ENCODE results near the gene XIRP1. TPM values are rescaled to one million over a fixed set of nuclear protein-coding genes. Genes with fewer than 3 reads are reported as not detected.

XIRP1 gene
- total RNA-seq, 2 donors from 2014 or later: not detected

- H3K9ac ChIP-seq (ENCODE audit: extremely low read depth, low read length, poor library complexity, severe bottlenecking): no peak overlapping the region
Measured at GRCh38 chr3:39166932-39167532, 25.4 kb downstream of the XIRP1 start.

GRCh38 chr3:39166134-39166710 lies 26.2 kb downstream of the XIRP1 start:
- no peaks in the 10 kb centered on the region for H3K36me3 Mint-ChIP-seq (ENCODE audit: low read depth)
- Histone ChIP-seq H3K36me3 (ENCODE audit: control insufficient read depth, insufficient read depth, low read length) (no peaks in the 10 kb centered on the region), H3K9ac (ENCODE audit: extremely low read depth, low read length, poor library complexity, severe bottlenecking) (no peak overlapping the region), H3K9me3 (ENCODE audit: control insufficient read depth, low read length) (peaks cover 10% of the 10 kb centered on the region), H3K27me3 (ENCODE audit: control insufficient read depth, insufficient read depth, low read length, poor library complexity, severe bottlenecking) (no peaks in the 10 kb centered on the region), H3K4me1 (ENCODE audit: control insufficient read depth, insufficient read depth, low read length) (no peaks in the 10 kb centered on the region), H3K27ac (ENCODE audit: low read depth, low read length) (no peak overlapping the region), H3K4me3 (ENCODE audit: low read length) (no peak overlapping the region)
- DNase-seq: peak; percentile 83
- 52 to 75% methylated on average over 2 to 3 of the region's 3 CpGs for WGBS, 2 experiments (ENCODE audit: insufficient coverage in 1 of 2, insufficient read length in 1 of 2)
- no peak for TF ChIP-seq CTCF (conservative IDR thresholded peaks at IDR 0.05)
- no peak overlapping the region for H3K27ac Mint-ChIP-seq
- H3K27me3 Mint-ChIP-seq (ENCODE audit: insufficient read depth): no peaks in the 10 kb centered on the region
- H3K4me1 Mint-ChIP-seq: peaks cover 10% of the 10 kb centered on the region
- no peak overlapping the region for H3K4me3 Mint-ChIP-seq
- peaks cover 11% of the 10 kb centered on the region for H3K9me3 Mint-ChIP-seq

More at GRCh38 chr3:39166932-39167532, 25.4 kb downstream of the XIRP1 start:
- 95% methylated on average over 1 of the region's 1 CpG; no CpG with 5 or more reads in 1 of the 2 experiments for WGBS, 2 experiments (ENCODE audit: insufficient coverage in 1 of 2, insufficient read length in 1 of 2)
- Histone ChIP-seq H3K4me1 (ENCODE audit: control insufficient read depth, insufficient read depth, low read length) (no peaks in the 10 kb centered on the region), H3K27me3 (ENCODE audit: control insufficient read depth, insufficient read depth, low read length, poor library complexity, severe bottlenecking) (no peaks in the 10 kb centered on the region), H3K9me3 (ENCODE audit: control insufficient read depth, low read length) (peaks cover 10% of the 10 kb centered on the region), H3K27ac (ENCODE audit: low read depth, low read length) (no peak overlapping the region), H3K36me3 (ENCODE audit: control insufficient read depth, insufficient read depth, low read length) (no peaks in the 10 kb centered on the region), H3K4me3 (ENCODE audit: low read length) (no peak overlapping the region)
- Mint-ChIP-seq H3K27me3 (ENCODE audit: insufficient read depth) (no peaks in the 10 kb centered on the region), H3K27ac (no peak overlapping the region), H3K4me3 (no peak overlapping the region), H3K4me1 (peaks cover 10% of the 10 kb centered on the region), H3K36me3 (ENCODE audit: low read depth) (no peaks in the 10 kb centered on the region), H3K9me3 (peaks cover 11% of the 10 kb centered on the region)
- no peak for DNase-seq
- TF ChIP-seq CTCF (conservative IDR thresholded peaks at IDR 0.05): no peak

GRCh38 chr3:39165518-39165917 lies 26.9 kb downstream of the XIRP1 start:
- Mint-ChIP-seq H3K4me3 (no peak overlapping the region), H3K9me3 (peaks cover 11% of the 10 kb centered on the region), H3K27me3 (ENCODE audit: insufficient read depth) (no peaks in the 10 kb centered on the region), H3K36me3 (ENCODE audit: low read depth) (no peaks in the 10 kb centered on the region), H3K27ac (no peak overlapping the region), H3K4me1 (peaks cover 10% of the 10 kb centered on the region)
- H3K36me3 ChIP-seq (ENCODE audit: control insufficient read depth, insufficient read depth, low read length): no peaks in the 10 kb centered on the region
- no peak for DNase-seq
- no peaks in the 10 kb centered on the region for H3K4me1 ChIP-seq (ENCODE audit: control insufficient read depth, insufficient read depth, low read length)
- TF ChIP-seq CTCF (conservative IDR thresholded peaks at IDR 0.05): no peak
- H3K9me3 ChIP-seq (ENCODE audit: control insufficient read depth, low read length): peaks cover 10% of the 10 kb centered on the region
- no peak overlapping the region for H3K9ac ChIP-seq (ENCODE audit: extremely low read depth, low read length, poor library complexity, severe bottlenecking)
- H3K27me3 ChIP-seq (ENCODE audit: control insufficient read depth, insufficient read depth, low read length, poor library complexity, severe bottlenecking): no peaks in the 10 kb centered on the region
- no peak overlapping the region for H3K4me3 ChIP-seq (ENCODE audit: low read length)
- H3K27ac ChIP-seq (ENCODE audit: low read depth, low read length): no peak overlapping the region
- 73 to 80% methylated on average over 1 of the region's 1 CpG for WGBS, 2 experiments (ENCODE audit: insufficient coverage in 1 of 2, insufficient read length in 1 of 2)

All from endodermal cell (in vitro differentiated cells).